Colon (tissue), 2 donors: Measurements from ENCODE around the gene CPNE2.

Experiments used
- FAIRE-seq: peaks from 2 replicates; lab custom pipeline; 2012; peaks lifted over from hg19 to GRCh38; lab: Jason Lieb, UNC
- donor health status: control.
- donor health status: control.

The CPNE2 gene

DNA sequence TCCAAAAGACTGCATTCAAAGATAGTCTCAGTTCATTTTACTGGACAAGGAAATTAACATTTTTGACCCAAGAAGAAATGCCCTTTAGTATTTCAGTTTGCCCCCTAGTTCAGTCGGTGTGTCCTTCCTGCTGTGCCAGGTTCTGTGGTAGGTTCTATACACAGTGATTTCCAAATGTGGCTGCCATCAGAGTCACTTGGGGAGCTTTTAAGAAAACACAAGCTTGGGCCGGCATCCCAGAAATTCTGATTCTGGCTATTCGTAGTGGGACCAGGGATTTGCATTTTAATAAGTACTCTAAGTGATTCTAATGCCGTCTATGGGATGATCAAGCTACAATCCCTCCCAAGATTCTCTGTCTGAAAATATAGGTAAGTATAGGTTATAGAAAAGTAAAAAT, 103.9 kb downstream of the CPNE2 start:
- FAIRE-seq, result no peak

DNA sequence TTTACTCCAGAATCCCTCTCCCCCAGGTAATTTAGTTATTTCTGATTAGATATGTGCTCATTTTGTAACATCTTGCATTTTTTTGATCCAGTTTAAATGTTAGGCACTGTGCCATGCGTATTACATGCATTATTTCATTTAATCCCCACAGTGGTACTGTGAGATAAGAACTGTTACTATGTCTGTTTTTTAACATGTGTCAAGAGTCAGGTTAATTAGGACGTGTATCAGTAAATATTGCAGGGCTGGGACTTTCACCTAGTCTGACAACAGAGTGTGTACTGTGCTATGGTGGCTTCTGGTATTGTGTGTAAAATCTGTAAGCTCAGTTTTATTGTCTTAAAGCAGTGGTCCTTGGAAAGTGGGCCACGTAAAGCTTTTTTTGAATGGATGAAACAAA, 104.4 kb downstream of the CPNE2 start:
- FAIRE-seq, result no peak
